ENCODE results near the gene RGS5. TPM values are rescaled to one million over a fixed set of nuclear protein-coding genes. Genes with fewer than 3 reads are reported as not detected.
"Not testable (repeated sequence)": the region's sequence is repeated elsewhere in the genome, so short reads cannot be mapped to it uniquely, and the experiment has no call there.

RGS5 gene
- total RNA-seq, 3 donors from 2014 or later (not counting 1 experiment from before 2014, with no cell fraction given), result 0.12 to 0.30 (median 0.14) TPM

DNA sequence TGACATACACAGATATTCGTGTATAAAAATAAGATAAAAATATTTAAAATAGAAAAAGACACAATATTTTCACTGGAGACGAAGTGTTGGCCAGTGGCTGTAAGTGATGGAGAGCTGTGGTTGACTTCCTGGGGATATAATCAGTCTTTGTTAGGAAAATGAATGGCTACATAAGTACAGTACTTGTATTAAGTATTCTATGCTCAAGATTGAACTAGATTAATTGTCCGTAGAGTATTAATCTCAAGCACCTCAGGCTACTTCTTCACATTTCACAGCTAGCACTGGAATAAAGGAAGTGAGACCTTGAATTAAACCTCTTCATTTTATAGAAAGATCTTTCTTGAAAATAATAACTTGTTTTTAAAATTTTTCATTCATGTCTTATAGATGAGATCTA, 39.0 kb upstream of the RGS5 start:
- Histone ChIP-seq H3K27ac (ENCODE audit: low read length) (no peak overlapping the region), H3K27me3 (ENCODE audit: control insufficient read depth, insufficient read depth, low read length) (no peaks in the 10 kb centered on the region), H3K9me3 (ENCODE audit: control insufficient read depth, insufficient read depth, low read length) (no peaks in the 10 kb centered on the region), H3K36me3 (ENCODE audit: control insufficient read depth, insufficient read depth, low read length) (no peaks in the 10 kb centered on the region), H3K4me1 (ENCODE audit: control insufficient read depth, insufficient read depth, low read length) (no peaks in the 10 kb centered on the region), H3K4me3 (ENCODE audit: low read length) (no peak overlapping the region)
- Mint-ChIP-seq H3K4me1 (no peaks in the 10 kb centered on the region), H3K27ac (no peak overlapping the region), H3K9me3 (no peaks in the 10 kb centered on the region), H3K27me3 (ENCODE audit: low read depth in 2 of 2) (no peaks in the 10 kb centered on the region), H3K4me3 (no peak overlapping the region), H3K36me3 (no peaks in the 10 kb centered on the region)
- intact Hi-C loops (cut with micrococcal nuclease), result no loop called here
- WGBS (ENCODE audit: insufficient coverage), result 100% methylated on average over 1 of the region's 3 CpGs
- DNase-seq, result no peak
- no peak for ATAC-seq
- no peak for TF ChIP-seq CTCF (IDR thresholded peaks at IDR 0.05)

- Histone ChIP-seq H3K4me1 (ENCODE audit: control insufficient read depth, insufficient read depth, low read length) (no peaks in the 10 kb centered on the region), H3K36me3 (ENCODE audit: control insufficient read depth, insufficient read depth, low read length) (no peaks in the 10 kb centered on the region), H3K27ac (ENCODE audit: low read length) (no peak overlapping the region), H3K27me3 (ENCODE audit: control insufficient read depth, insufficient read depth, low read length) (no peaks in the 10 kb centered on the region), H3K4me3 (ENCODE audit: low read length) (no peak overlapping the region), H3K9me3 (ENCODE audit: control insufficient read depth, insufficient read depth, low read length) (no peaks in the 10 kb centered on the region)
- Mint-ChIP-seq H3K4me3 (no peak overlapping the region), H3K4me1 (no peaks in the 10 kb centered on the region), H3K27me3 (ENCODE audit: low read depth in 2 of 2) (no peaks in the 10 kb centered on the region), H3K27ac (no peak overlapping the region), H3K36me3 (no peaks in the 10 kb centered on the region), H3K9me3 (no peaks in the 10 kb centered on the region)
- WGBS (ENCODE audit: insufficient coverage), result 94% methylated on average over 3 of the region's 3 CpGs
- DNase-seq (no peak), ATAC-seq (no peak)
- TF ChIP-seq CTCF (IDR thresholded peaks at IDR 0.05), result no peak
- intact Hi-C loops (cut with micrococcal nuclease), result no loop called here
These were observed 38.0 kb upstream of the RGS5 start for GRCh38 chr1:163240705-163241104.

DNA sequence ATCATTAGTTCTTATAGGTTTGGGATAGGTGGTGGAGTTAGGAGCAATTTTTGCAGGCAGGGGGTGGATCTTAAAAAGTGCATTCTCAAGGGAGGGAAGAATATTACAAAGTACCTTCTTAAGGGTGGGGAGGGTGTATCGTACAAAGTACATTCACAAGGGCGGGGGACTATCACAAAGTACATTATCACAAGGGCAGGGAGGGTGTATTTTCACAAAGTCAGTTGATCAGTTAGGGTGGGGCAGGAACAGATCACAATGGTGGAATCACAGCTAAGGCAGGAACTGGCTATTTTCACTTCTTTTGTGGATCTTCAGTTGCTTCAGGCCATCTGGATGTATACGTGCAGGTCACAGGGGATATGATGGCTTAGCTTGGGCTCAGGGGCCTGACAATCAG, 30.9 kb upstream of the RGS5 start:
- 100% methylated on average over 3 of the region's 3 CpGs for WGBS (ENCODE audit: insufficient coverage)
- H3K36me3 Mint-ChIP-seq; H3K4me1 ChIP-seq (ENCODE audit: control insufficient read depth, insufficient read depth, low read length); ATAC-seq; H3K36me3 ChIP-seq (ENCODE audit: control insufficient read depth, insufficient read depth, low read length); H3K27ac ChIP-seq (ENCODE audit: low read length); H3K9me3 Mint-ChIP-seq; H3K4me3 ChIP-seq (ENCODE audit: low read length); H3K27me3 Mint-ChIP-seq (ENCODE audit: low read depth in 2 of 2); H3K4me1 Mint-ChIP-seq; DNase-seq; H3K27me3 ChIP-seq (ENCODE audit: control insufficient read depth, insufficient read depth, low read length); H3K9me3 ChIP-seq (ENCODE audit: control insufficient read depth, insufficient read depth, low read length); intact Hi-C loops (cut with micrococcal nuclease); H3K27ac Mint-ChIP-seq; H3K4me3 Mint-ChIP-seq: not testable (repeated sequence)

DNA sequence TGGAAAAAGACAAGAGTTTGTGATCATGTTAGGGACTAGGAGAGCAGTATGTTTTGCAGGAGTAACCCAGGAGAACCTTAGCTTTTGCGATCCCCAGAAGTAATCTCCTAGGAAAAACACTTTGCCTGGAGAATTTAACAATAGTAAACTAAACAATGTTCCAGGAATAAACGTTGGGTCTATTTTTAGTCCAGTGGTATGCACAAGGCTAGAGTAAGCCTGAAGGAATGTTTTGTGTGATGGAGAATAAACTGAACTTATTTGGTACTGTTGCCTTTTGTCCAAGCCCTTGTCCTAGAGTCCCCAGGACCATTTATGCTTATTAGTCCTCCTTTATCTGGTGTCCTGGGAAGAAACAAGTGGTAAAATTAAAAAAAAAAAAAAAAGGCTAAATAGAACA, 28.7 kb upstream of the RGS5 start:
- H3K4me1 ChIP-seq (ENCODE audit: control insufficient read depth, insufficient read depth, low read length), result no peaks in the 10 kb centered on the region
- TF ChIP-seq CTCF (IDR thresholded peaks at IDR 0.05), result no peak
- Mint-ChIP-seq H3K36me3 (no peaks in the 10 kb centered on the region), H3K9me3 (peaks cover 3 to 11% of the 10 kb centered on the region in 2 donors), H3K4me1 (no peaks in the 10 kb centered on the region), H3K27me3 (ENCODE audit: low read depth in 2 of 2) (peaks cover 0 to 3% of the 10 kb centered on the region in 2 donors), H3K27ac (no peak overlapping the region), H3K4me3 (no peak overlapping the region)
- no peaks in the 10 kb centered on the region for H3K9me3 ChIP-seq (ENCODE audit: control insufficient read depth, insufficient read depth, low read length)
- 62% methylated on average over 2 of the region's 2 CpGs for WGBS (ENCODE audit: insufficient coverage)
- no peak overlapping the region for H3K4me3 ChIP-seq (ENCODE audit: low read length)
- DNase-seq, result no peak
- no peaks in the 10 kb centered on the region for H3K27me3 ChIP-seq (ENCODE audit: control insufficient read depth, insufficient read depth, low read length)
- no peaks in the 10 kb centered on the region for H3K36me3 ChIP-seq (ENCODE audit: control insufficient read depth, insufficient read depth, low read length)
- no peak overlapping the region for H3K27ac ChIP-seq (ENCODE audit: low read length)
- no peak for ATAC-seq
- intact Hi-C loops (cut with micrococcal nuclease), result no loop called here
